ENCODE data around the gene CPSF4L.

CPSF4L gene

GRCh38 chr17:73199751-73200317 lies 61.8 kb downstream of the CPSF4L start:
- DNase-seq: no peak

GRCh38 chr17:73198930-73199260 lies 62.8 kb downstream of the CPSF4L start:
- DNase-seq: no peak
